Ishikawa (cell line): Measurements from ENCODE around the gene CYP2C8.

Source experiments
- CEBPB ChIP-seq: IDR thresholded peaks from 2 replicates; pipeline ENCODE4 v1.6.1; 2012
- CREB1 ChIP-seq: IDR thresholded peaks from 2 replicates; pipeline ENCODE4 v1.6.1; 2012; ENCODE audit warnings: low read depth
- EGR1 ChIP-seq: IDR thresholded peaks from 2 replicates; pipeline ENCODE4 v1.6.1; 2012
- EP300 ChIP-seq: IDR thresholded peaks from 2 replicates; pipeline ENCODE4 v1.6.1; 2012; ENCODE audit warnings: borderline replicate concordance
- FOXM1 ChIP-seq: IDR thresholded peaks from 2 replicates; pipeline ENCODE4 v1.6.1; 2012; ENCODE audit warnings: low read depth, borderline replicate concordance
- MAX ChIP-seq: IDR thresholded peaks from 2 replicates; pipeline ENCODE4 v1.6.1; 2012
- NFIC ChIP-seq: IDR thresholded peaks from 2 replicates; pipeline ENCODE4 v1.6.1; 2012
- RAD21 ChIP-seq: IDR thresholded peaks from 2 replicates; pipeline ENCODE4 v1.6.1; 2012; ENCODE audit warnings: low read depth
- TAF1 ChIP-seq: IDR thresholded peaks from 2 replicates; pipeline ENCODE4 v1.6.1; 2012; ENCODE audit warnings: low read depth, mild to moderate bottlenecking
- TCF12 ChIP-seq: IDR thresholded peaks from 2 replicates; pipeline ENCODE4 v1.6.1; 2012; ENCODE audit warnings: low read depth
- TEAD4 ChIP-seq: IDR thresholded peaks from 2 replicates; pipeline ENCODE4 v1.6.1; 2012
- YY1 ChIP-seq: IDR thresholded peaks from 2 replicates; pipeline ENCODE4 v1.6.1; 2012; ENCODE audit warnings: low read depth
- ZBTB7A ChIP-seq: IDR thresholded peaks from 2 replicates; pipeline ENCODE4 v1.6.1; 2012; ENCODE audit warnings: low read depth
- TF ChIP-seq, protein P1 (sequence below): IDR thresholded peaks from 2 replicates; pipeline ENCODE4 v1.6.1; 2012; ENCODE audit warnings: low read depth, mild to moderate bottlenecking
- TF ChIP-seq, protein P2 (sequence below): IDR thresholded peaks from 2 replicates; pipeline ENCODE4 v1.6.1; 2012

The CYP2C8 gene

GRCh38 chr10:95077556-95077955 lies 8.3 kb upstream of the CYP2C8 start:
- TF ChIP-seq YY1 (no peak), TEAD4 (no peak), EGR1 (no peak), CREB1 (no peak), RAD21 (no peak), EP300 (no peak), CEBPB (no peak), TAF1 (no peak), ZBTB7A (no peak), NFIC (no peak), TCF12 (no peak), MAX (no peak), FOXM1 (no peak)
- TF ChIP-seq, protein P1, sequence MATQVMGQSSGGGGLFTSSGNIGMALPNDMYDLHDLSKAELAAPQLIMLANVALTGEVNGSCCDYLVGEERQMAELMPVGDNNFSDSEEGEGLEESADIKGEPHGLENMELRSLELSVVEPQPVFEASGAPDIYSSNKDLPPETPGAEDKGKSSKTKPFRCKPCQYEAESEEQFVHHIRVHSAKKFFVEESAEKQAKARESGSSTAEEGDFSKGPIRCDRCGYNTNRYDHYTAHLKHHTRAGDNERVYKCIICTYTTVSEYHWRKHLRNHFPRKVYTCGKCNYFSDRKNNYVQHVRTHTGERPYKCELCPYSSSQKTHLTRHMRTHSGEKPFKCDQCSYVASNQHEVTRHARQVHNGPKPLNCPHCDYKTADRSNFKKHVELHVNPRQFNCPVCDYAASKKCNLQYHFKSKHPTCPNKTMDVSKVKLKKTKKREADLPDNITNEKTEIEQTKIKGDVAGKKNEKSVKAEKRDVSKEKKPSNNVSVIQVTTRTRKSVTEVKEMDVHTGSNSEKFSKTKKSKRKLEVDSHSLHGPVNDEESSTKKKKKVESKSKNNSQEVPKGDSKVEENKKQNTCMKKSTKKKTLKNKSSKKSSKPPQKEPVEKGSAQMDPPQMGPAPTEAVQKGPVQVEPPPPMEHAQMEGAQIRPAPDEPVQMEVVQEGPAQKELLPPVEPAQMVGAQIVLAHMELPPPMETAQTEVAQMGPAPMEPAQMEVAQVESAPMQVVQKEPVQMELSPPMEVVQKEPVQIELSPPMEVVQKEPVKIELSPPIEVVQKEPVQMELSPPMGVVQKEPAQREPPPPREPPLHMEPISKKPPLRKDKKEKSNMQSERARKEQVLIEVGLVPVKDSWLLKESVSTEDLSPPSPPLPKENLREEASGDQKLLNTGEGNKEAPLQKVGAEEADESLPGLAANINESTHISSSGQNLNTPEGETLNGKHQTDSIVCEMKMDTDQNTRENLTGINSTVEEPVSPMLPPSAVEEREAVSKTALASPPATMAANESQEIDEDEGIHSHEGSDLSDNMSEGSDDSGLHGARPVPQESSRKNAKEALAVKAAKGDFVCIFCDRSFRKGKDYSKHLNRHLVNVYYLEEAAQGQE: no peak
- TF ChIP-seq, protein P2, sequence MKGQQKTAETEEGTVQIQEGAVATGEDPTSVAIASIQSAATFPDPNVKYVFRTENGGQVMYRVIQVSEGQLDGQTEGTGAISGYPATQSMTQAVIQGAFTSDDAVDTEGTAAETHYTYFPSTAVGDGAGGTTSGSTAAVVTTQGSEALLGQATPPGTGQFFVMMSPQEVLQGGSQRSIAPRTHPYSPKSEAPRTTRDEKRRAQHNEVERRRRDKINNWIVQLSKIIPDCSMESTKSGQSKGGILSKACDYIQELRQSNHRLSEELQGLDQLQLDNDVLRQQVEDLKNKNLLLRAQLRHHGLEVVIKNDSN: no peak

DNA sequence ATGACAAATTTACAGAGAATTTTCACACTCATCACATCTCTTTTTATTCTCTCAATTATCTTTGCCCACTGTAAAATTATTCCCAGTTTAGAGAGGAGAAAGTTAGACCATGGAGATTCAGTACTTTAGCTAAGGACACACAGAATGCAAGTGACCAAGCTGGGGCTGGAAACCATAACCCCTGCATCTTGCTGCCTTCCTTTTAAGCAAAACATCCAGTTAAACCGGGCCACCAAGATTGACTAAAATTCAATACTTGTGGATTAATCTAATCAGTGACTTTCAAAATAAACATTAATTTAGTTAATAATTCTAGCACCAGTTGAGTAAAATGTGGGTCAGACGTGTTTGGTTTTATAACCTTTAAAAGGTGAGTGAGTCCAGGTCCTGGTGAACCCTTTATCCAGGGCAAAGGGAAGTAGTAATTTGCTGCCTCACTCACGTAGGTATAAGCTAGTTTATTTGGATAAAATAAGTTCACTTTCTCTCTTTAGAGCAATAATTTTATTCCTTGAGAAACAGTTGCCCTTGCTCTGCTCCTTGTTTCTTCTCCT lies 1.9 kb upstream of the CYP2C8 start:
- no peak for TF ChIP-seq FOXM1

DNA sequence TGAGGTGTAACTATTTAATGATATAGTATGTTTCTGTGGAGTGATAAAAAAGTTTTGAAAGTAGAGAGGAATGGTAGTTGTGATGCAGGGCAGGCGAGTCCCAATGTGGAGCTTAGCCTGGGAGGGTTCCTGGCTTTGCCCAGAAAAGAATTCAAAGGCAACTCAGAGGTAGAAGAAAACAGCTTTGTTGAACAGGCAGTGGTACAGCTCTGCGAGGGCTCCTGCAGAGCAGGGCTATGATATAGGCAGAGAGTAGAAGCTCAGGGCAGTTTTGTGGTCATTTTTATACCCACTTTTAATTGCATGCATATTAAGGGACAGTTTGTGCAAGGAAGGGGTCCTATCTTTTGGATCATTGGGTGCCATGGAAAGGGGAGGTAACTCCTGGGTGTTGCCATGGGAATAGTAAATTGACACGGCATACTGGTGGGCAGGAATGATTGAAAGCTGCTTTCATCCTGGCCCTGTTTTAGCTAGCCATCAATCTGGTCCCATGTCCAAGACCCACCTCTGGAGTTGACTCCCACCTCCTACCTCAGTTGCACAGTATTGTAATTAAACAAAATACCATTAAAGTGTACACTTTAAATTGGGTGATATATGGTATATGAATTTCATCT lies 12.4 kb downstream of the CYP2C8 start:
- TF ChIP-seq ZBTB7A (no peak), CEBPB (no peak), TEAD4 (no peak), NFIC (no peak)
- TF ChIP-seq, protein P1: no peak

DNA sequence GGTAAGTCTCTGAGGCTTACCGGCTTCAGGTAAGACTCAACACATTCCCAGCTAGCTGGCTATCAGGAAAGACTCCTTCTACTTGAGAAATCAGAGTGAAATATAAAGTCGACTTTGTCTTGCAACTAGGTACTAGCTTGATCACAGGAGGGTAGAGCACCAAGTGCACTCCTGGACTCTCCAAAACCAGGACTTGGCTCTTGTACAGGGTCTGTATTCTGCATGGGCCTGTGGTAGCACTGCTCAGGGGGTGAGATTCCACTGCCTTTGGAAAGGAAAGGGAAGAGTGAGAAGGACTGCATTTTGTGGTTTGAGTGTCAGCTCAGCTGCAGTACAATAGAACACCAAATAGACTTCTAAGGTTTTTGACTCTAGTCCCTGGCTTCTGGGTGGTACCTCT lies 19.4 kb downstream of the CYP2C8 start:
- TF ChIP-seq YY1 (no peak), CREB1 (no peak), NFIC (no peak), CEBPB (no peak), EGR1 (no peak), MAX (no peak), RAD21 (no peak), FOXM1 (no peak), TAF1 (no peak), TEAD4 (no peak), TCF12 (no peak), EP300 (no peak), ZBTB7A (no peak)
- TF ChIP-seq, protein P2: no peak
- TF ChIP-seq, protein P1: no peak

DNA sequence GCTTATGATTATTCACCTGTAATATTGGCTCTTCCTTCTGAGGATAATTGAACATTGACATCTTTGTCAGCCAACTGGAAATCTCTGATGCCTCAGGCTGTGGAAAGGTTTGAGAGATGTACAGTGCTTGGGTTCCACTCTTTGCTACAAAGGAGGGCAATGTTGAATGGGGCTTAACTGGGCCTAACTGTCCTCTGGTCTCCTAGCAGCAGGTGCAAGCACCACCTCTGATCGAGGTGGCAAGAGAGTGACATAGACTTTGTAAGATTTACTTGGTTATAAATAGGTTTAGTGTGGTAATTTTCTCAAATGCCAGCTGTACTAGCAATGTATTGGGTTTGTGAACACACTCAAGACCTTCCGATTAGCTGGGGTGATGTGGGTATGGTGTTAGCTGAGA lies 21.1 kb downstream of the CYP2C8 start:
- TF ChIP-seq, protein P2: no peak
- TF ChIP-seq, protein P1: no peak
- no peak for TF ChIP-seq TAF1
- TF ChIP-seq ZBTB7A: no peak
- no peak for TF ChIP-seq CREB1
- no peak for TF ChIP-seq CEBPB
